AG04449 (cell line): ENCODE measurements around the gene TPP1.

Source experiments
- CTCF ChIA-PET: fragments of 350-600 bp; formaldehyde crosslinking; extraction: SDS; loops from one replicate; lab custom pipeline; 2021; ENCODE audit warnings: antibody characterized with exemption; lab: Yijun Ruan, JAX
- POLR2A ChIA-PET: fragments of 400-600, 350-600 bp; formaldehyde crosslinking; extraction: SDS; loops from one replicate; lab custom pipeline; 2020; ENCODE audit warnings: antibody characterized with exemption, inconsistent platforms; lab: Yijun Ruan, JAX
- DNase-seq: peaks from one replicate; pipeline ENCODE4 v3.0.0-alpha.2; 2010; ENCODE audit warnings: low read depth, low spot score
- H3K4me3 ChIP-seq: 2 replicates; pipeline ENCODE4 v1.5.1; 2011; ENCODE audit warnings: low read depth, mild to moderate bottlenecking, control low read depth, low read length
- TF ChIP-seq, protein P1 (sequence below): IDR thresholded peaks from one replicate; pipeline ENCODE4 v1.5.1; 2011; ENCODE audit warnings: mild to moderate bottlenecking, moderate library complexity, low read length, control low read depth, inconsistent platforms; ENCODE audit not compliant: insufficient read depth; ENCODE audit errors: missing control alignments

TPP1 gene

DNA sequence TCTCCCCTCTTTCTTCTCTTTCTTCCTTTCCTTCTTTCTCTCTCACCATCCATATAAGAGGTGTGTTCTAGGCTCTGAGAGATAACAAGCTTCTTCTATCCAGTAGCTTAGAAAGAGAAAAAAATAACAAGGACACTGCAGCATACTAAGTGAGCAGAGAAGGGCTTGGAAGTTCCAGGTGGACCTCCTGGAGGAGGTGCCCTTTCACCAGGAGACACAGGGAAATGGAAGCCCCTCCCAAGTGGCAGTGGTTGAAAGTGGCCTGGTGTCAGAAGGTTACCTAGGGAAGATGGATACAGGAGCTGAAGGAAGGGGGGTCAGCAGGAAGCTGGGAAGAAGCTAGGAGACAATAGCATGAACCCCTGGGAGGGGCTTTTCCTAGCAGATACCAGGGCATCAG, 30.9 kb upstream of the TPP1 start:
- ChIA-PET POLR2A (no interaction called here), CTCF (interaction anchor here (0.9 to 1.4 kb wide), 4 partner anchors 19 to 272 kb away, joined by 3 to 6 read pairs (median 4); no protein-coding TSS in a partner anchor)
- TF ChIP-seq, protein P1, sequence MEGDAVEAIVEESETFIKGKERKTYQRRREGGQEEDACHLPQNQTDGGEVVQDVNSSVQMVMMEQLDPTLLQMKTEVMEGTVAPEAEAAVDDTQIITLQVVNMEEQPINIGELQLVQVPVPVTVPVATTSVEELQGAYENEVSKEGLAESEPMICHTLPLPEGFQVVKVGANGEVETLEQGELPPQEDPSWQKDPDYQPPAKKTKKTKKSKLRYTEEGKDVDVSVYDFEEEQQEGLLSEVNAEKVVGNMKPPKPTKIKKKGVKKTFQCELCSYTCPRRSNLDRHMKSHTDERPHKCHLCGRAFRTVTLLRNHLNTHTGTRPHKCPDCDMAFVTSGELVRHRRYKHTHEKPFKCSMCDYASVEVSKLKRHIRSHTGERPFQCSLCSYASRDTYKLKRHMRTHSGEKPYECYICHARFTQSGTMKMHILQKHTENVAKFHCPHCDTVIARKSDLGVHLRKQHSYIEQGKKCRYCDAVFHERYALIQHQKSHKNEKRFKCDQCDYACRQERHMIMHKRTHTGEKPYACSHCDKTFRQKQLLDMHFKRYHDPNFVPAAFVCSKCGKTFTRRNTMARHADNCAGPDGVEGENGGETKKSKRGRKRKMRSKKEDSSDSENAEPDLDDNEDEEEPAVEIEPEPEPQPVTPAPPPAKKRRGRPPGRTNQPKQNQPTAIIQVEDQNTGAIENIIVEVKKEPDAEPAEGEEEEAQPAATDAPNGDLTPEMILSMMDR, result no peak
- no peak overlapping the region for H3K4me3 ChIP-seq
- no peak for DNase-seq

DNA sequence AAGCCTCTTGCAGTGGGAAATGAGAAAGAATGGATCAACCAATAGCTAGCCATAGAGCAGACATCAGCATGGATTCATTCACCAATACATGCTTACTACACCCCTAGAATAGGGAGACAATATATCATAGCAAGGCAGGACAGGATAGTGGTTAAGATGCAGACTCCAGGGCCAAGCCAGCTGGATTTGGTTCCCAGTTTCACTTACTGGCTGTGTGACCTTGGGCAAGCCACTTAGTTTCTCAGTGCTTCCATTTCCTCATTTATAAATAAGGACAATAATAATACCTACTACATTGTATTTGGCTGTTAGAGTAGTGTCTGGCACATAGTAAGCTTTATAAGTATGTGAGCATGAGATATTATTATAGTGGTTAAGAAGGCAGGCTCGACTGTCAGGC, 29.3 kb upstream of the TPP1 start:
- CTCF ChIA-PET, result no interaction called here
- DNase-seq, result no peak
- TF ChIP-seq, protein P1, result no peak
- H3K4me3 ChIP-seq, result no peak overlapping the region
- POLR2A ChIA-PET, result no interaction called here

DNA sequence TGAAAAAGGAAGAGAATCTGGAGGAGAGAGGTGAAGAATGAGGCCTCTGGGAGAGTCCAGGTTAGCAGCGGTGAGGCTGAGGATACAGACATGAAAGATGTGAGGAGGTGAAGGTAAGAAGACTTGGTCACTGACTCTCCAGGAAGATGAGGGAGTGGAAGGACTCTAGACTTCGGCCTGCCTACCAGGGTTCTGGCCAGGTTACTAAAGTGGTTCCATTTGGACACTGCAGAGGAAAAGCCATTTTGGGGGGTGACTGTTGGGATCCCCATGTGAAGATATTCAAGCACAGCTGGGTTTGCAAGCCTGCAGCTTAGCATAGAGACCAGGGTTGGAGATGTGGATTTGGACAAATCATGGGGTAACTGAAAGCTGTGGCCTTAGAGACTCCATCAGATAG, 28.6 kb upstream of the TPP1 start:
- TF ChIP-seq, protein P1, result no peak
- no peak overlapping the region for H3K4me3 ChIP-seq
- CTCF ChIA-PET, result interaction anchor here (1.1 to 1.9 kb wide), 3 partner anchors 8 to 21 kb away, joined by 3 to 5 read pairs (median 5); partner anchors contain the start of gene DCHS1
- DNase-seq, result no peak
- POLR2A ChIA-PET, result interaction anchor here (0.6 to 1.4 kb wide), 2 partner anchors 12 to 36 kb away, joined by 3 to 4 read pairs; partner anchors contain the start of gene TAF10

DNA sequence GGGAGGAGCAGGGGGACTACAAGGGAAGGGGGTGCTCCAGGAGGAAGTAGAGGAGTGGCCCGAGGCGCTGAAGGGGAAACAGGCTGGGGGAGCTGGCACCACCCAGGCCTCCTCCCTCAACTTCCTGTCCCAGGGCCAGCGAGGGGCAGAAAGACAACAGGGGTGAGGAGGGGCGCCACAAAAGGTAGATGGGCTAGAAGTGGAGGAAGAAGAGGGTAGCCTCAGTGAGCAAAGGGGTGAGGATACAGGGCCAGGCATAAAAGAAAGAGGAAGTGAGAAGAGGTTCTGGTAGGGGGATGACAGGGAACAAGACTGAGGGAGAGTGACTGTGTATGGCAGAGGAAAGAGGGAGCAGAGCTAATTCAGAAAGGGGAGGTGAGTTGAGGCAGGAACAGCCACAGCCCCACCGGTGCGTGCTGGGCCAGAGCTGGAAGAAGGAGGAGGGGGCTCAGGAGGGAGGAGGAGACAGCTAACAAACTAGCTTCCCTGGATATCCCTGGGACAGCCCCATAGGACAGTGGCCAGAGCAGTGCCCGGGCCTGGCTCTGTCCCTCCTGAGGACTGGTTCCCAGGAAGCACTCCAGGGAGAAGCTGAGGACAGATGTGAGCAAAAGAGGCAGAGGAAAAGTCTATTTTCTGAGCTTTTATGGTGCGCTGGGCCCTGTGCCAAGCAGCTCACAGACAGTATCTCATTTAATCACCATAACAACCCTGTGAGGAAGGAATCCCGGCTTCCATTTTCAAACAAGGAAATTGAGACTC, 27.9 kb upstream of the TPP1 start:
- H3K4me3 ChIP-seq, result no peak overlapping the region; the same call in 1 of the 2 replicates
- TF ChIP-seq, protein P1, result no peak
- DNase-seq, result no peak
- ChIA-PET POLR2A (interaction anchor here (0.6 to 1.6 kb wide), 4 partner anchors 12 to 1000 kb away, joined by 3 to 7 read pairs (median 4); partner anchors contain the start of genes TAF10 and TPP1), CTCF (interaction anchor here (0.7 to 1.9 kb wide), 6 partner anchors 9 to 116 kb away, joined by 3 to 5 read pairs (median 4); partner anchors contain the start of gene DCHS1)

DNA sequence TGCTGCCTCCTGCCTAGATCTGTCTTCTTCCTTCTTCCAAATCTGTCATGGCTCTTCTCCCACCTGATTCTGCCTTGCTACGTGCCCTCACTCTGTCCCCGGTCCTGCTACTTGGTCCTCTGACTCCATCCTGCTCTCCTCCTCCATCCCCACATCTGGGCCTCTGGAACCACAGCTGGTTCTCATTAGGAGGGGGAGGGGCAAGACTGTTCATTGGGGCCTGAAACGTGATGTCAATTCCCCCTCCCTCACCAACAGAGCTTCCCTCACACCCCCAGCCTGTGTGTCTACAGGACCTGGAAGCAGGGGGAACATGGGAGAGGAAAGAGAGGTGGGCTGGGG, 27.3 kb upstream of the TPP1 start:
- H3K4me3 ChIP-seq, result peak overlapping the region; percentile 34
- ChIA-PET CTCF (interaction anchor here (0.7 to 1.9 kb wide), 6 partner anchors 8 to 115 kb away, joined by 3 to 5 read pairs (median 4); partner anchors contain the start of gene DCHS1), POLR2A (interaction anchor here (1.1 to 1.6 kb wide), 3 partner anchors 27 to 174 kb away, joined by 3 to 7 read pairs (median 4); partner anchors contain the start of genes TAF10 and TPP1)
- TF ChIP-seq, protein P1, result no peak
- no peak for DNase-seq

DNA sequence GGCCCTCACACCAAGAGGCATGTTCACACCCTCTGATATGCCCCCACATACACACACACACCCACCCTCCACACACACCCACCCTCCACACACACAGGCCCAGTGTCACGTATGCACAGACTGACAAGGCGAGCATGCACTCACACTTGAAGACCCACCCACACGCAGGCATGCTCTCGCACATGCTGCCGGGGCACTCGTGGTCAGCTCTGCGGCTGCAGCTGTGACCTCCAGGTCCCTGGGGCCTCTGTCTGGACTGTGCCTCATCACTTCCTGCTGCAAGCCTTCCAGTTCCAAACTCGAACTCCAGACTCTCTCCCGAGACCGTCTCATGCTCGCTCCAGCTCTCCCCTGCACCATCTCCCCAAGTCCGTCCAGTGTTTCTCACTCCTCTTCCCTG, 26.8 kb upstream of the TPP1 start:
- CTCF ChIA-PET, result interaction anchor here (1.1 to 1.9 kb wide), 4 partner anchors 12 to 141 kb away, joined by 3 to 5 read pairs (median 3); no protein-coding TSS in a partner anchor
- peak overlapping the region; percentile 34 for H3K4me3 ChIP-seq
- POLR2A ChIA-PET, result interaction anchor here (1.1 to 1.6 kb wide), 2 partner anchors 27 to 173 kb away, joined by 3 to 7 read pairs; partner anchors contain the start of gene TPP1
- TF ChIP-seq, protein P1, result no peak
- no peak for DNase-seq
